K562 (cell line): ENCODE measurements around the gene RAE1. TPM values are rescaled to one million over a fixed set of nuclear protein-coding genes. Genes with fewer than 3 reads are reported as not detected.

Experiments
- BDP1 ChIP-seq: IDR thresholded peaks from 3 replicates; pipeline ENCODE4 v1.6.1; 2011; ENCODE audit not compliant: insufficient read length, insufficient read depth
- CREB1 ChIP-seq, 2 experiments: sonication (generic) in 1 of 2; formaldehyde crosslinking in 1 of 2; IDR thresholded peaks; 2 replicates each; pipeline versions ENCODE4 v1.6.1 to v1.8.0; 2012 to 2022; ENCODE audit warnings: inconsistent platforms in 1 of 2, mild to moderate bottlenecking in 1 of 2, missing genetic modification reagents in 1 of 2, moderate library complexity in 1 of 2
- CTCF ChIP-seq, 3 experiments: IDR thresholded peaks in 2 of 3; conservative IDR thresholded peaks in 1 of 3; 2 replicates each; pipeline ENCODE4 v1.5.1; 2011 to 2012; ENCODE audit warnings: low read length in 3 of 3, mild to moderate bottlenecking in 3 of 3, control low read depth in 2 of 3, improper control_type of control experiment in 1 of 3, inconsistent platforms in 1 of 3, low read depth in 1 of 3, mixed read lengths in 1 of 3, moderate library complexity in 1 of 3; ENCODE audit not compliant: insufficient read depth in 2 of 3
- EP400 ChIP-seq: fragments of 450-650 bp; IDR thresholded peaks from 2 replicates; pipeline ENCODE4 v1.6.1; 2017; ENCODE audit warnings: antibody characterized with exemption, mild to moderate bottlenecking, moderate library complexity
- HMG20B ChIP-seq: fragments of 250-450 bp; sonication (Bioruptor Pico); IDR thresholded peaks from 2 replicates; pipeline ENCODE4 v1.5.0; 2021; ENCODE audit warnings: mild to moderate bottlenecking
- IRF2 ChIP-seq: sonication (generic); formaldehyde crosslinking; IDR thresholded peaks from 2 replicates; pipeline ENCODE4 v1.8.1; 2022; ENCODE audit warnings: mild to moderate bottlenecking, missing genetic modification reagents
- NKRF ChIP-seq: fragments of 450-650 bp; IDR thresholded peaks from 2 replicates; pipeline ENCODE4 v1.6.1; 2016; ENCODE audit warnings: borderline replicate concordance
- POLR2H ChIP-seq: IDR thresholded peaks from 2 replicates; pipeline ENCODE4 v1.6.1; 2016; ENCODE audit warnings: missing genetic modification characterization, low read depth, mild to moderate bottlenecking, control low read depth, missing compliant biosample characterization, moderate library complexity
- U2AF2 ChIP-seq: fragments of 200-400 bp; formaldehyde crosslinking; optimal IDR thresholded peaks from 2 replicates; pipeline ENCODE3; 2017; ENCODE audit warnings: low read depth, mild to moderate bottlenecking, low read length
- USF1 ChIP-seq: sonication (generic); formaldehyde crosslinking; IDR thresholded peaks from 2 replicates; pipeline ENCODE4 v1.9.0; 2022; ENCODE audit warnings: mild to moderate bottlenecking, missing genetic modification reagents
- XRCC3 ChIP-seq: fragments of 450-650 bp; IDR thresholded peaks from 2 replicates; pipeline ENCODE4 v1.6.1; 2017; ENCODE audit warnings: mild to moderate bottlenecking, moderate library complexity
- ZNF57 ChIP-seq: fragments of 450-650 bp; formaldehyde crosslinking; IDR thresholded peaks from 2 replicates; pipeline ENCODE4 v1.4.0; 2020; ENCODE audit warnings: mild to moderate bottlenecking, moderate library complexity
- polyA plus RNA-seq, 8 experiments: library from polyadenylated mRNA; depleted of rRNA in 4 of 8; stranded (reverse) in 5 of 8; unstranded in 3 of 8; fragments of >200 nt; fragmentation: Nextera tagmentation in 2 of 8; fragmentation: Illumina TruSeq in 1 of 8; extraction: Ambion mirVana in 2 of 8; extraction: Trizol in 1 of 8; gene quantifications; 2 replicates each; pipeline versions ENCODE4 v1.2.1 to v1.2.3, GENCODE V29; 2011 to 2014; ENCODE audit warnings: inconsistent platforms in 1 of 8, missing spikeins in 1 of 8
- total RNA-seq, 7 experiments: library from RNA; depleted of rRNA in 6 of 7; stranded (reverse); fragments of >200 nt in 6 of 7; fragmentation: Illumina TruSeq in 2 of 7; extraction: Trizol in 2 of 7; gene quantifications; 2 replicates each; pipeline versions ENCODE4 v1.2.1 to v1.2.3, GENCODE V29; 2011 to 2021; ENCODE audit warnings: low replicate concordance in 1 of 7
- TF ChIP-seq, protein P1 (sequence below): fragments of 200-800 bp; sonication (Bioruptor generic); IDR thresholded peaks from 2 replicates; pipeline ENCODE4 v1.6.1; 2017; ENCODE audit warnings: missing genetic modification characterization, missing compliant biosample characterization
- TF ChIP-seq, protein P2 (sequence below): fragments of 250-450 bp; sonication (Bioruptor Pico); IDR thresholded peaks from 2 replicates; pipeline ENCODE4 v1.4.0; 2020; ENCODE audit warnings: mild to moderate bottlenecking, moderate library complexity, borderline replicate concordance
- TF ChIP-seq, protein P3 (sequence below): sonication (generic); formaldehyde crosslinking; IDR thresholded peaks from 2 replicates; pipeline ENCODE4 v1.8.1; 2023; ENCODE audit warnings: mild to moderate bottlenecking, missing genetic modification reagents, moderate library complexity
- TF ChIP-seq, protein P4 (sequence below): fragments of 250-450 bp; sonication (Bioruptor Pico); IDR thresholded peaks from 2 replicates; pipeline ENCODE4 v1.8.0; 2022; ENCODE audit warnings: moderate library complexity, mild to moderate bottlenecking, inconsistent platforms

RAE1 gene
- total and polyA plus RNA-seq, 9 of the 15 experiments (the other 6 are each of a cell fraction or from before 2014, with no cell fraction given), result 33.7 to 248 (median 77.7) TPM

DNA sequence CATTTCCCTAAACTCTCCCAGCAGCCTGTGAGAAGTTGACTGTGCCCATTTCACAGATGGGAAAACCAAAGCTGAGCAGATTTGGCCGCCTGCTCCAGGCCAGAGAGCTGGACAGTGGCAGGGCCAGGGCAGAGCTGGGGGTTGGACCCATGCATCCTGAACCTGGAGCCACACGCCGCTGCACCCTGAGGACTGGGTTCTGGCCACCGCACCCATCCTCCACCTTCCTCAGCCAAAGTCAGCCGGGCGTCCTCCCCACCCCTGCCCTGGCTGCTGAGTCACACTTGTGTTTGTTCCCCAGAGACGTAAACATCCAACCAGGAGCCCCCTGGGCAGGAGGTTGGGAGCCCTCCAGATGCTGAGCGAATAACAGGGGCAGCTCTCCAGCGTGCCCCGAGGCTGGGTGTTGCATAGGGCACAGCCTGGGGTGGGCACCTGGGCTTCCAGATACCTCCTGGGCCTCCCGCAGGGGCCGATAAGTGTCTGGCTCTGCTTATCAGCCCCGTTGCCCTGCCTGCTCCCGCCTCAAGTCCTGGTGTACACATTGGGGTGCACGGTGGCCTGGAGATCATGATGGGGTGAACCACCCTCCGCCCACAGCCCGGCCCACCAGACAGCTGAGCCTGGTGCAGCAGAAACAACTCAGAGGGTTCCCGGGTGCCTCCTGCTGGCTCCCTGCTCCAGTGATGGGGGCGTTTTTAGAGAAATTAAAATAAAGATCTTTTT, 64.0 kb downstream of the RAE1 start (continued):
- TF ChIP-seq NKRF (no peak), XRCC3 (no peak), USF1 (CRISPR knock-in tag) (no peak), ZNF57 (CRISPR knock-in tag) (no peak), CREB1 (IDR thresholded peaks at IDR 0.05) (no peak), CREB1 (CRISPR knock-in tag; IDR thresholded peaks at IDR 0.05) (no peak), U2AF2 (no peak), CTCF (IDR thresholded peaks at IDR 0.05 in 2 of 3, conservative IDR thresholded peaks at IDR 0.05 in 1 of 3; ENCODE audit: insufficient read depth in 2 of 3, low read depth in 1 of 3, low read length in 3 of 3) (peak in 1 of 3 experiments; percentile 60; a peak in 3 of 6 replicates), HMG20B (CRISPR knock-in tag) (no peak), POLR2H (tag) (no peak), IRF2 (CRISPR knock-in tag) (no peak), EP400 (peak; percentile 32; the same call in 1 of the 2 replicates), BDP1 (no peak)
- TF ChIP-seq, protein P1, sequence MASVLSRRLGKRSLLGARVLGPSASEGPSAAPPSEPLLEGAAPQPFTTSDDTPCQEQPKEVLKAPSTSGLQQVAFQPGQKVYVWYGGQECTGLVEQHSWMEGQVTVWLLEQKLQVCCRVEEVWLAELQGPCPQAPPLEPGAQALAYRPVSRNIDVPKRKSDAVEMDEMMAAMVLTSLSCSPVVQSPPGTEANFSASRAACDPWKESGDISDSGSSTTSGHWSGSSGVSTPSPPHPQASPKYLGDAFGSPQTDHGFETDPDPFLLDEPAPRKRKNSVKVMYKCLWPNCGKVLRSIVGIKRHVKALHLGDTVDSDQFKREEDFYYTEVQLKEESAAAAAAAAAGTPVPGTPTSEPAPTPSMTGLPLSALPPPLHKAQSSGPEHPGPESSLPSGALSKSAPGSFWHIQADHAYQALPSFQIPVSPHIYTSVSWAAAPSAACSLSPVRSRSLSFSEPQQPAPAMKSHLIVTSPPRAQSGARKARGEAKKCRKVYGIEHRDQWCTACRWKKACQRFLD (CRISPR knock-in tag), result no peak
- TF ChIP-seq, protein P2, sequence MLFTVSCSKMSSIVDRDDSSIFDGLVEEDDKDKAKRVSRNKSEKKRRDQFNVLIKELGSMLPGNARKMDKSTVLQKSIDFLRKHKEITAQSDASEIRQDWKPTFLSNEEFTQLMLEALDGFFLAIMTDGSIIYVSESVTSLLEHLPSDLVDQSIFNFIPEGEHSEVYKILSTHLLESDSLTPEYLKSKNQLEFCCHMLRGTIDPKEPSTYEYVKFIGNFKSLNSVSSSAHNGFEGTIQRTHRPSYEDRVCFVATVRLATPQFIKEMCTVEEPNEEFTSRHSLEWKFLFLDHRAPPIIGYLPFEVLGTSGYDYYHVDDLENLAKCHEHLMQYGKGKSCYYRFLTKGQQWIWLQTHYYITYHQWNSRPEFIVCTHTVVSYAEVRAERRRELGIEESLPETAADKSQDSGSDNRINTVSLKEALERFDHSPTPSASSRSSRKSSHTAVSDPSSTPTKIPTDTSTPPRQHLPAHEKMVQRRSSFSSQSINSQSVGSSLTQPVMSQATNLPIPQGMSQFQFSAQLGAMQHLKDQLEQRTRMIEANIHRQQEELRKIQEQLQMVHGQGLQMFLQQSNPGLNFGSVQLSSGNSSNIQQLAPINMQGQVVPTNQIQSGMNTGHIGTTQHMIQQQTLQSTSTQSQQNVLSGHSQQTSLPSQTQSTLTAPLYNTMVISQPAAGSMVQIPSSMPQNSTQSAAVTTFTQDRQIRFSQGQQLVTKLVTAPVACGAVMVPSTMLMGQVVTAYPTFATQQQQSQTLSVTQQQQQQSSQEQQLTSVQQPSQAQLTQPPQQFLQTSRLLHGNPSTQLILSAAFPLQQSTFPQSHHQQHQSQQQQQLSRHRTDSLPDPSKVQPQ (CRISPR knock-in tag), result no peak
- TF ChIP-seq, protein P3, sequence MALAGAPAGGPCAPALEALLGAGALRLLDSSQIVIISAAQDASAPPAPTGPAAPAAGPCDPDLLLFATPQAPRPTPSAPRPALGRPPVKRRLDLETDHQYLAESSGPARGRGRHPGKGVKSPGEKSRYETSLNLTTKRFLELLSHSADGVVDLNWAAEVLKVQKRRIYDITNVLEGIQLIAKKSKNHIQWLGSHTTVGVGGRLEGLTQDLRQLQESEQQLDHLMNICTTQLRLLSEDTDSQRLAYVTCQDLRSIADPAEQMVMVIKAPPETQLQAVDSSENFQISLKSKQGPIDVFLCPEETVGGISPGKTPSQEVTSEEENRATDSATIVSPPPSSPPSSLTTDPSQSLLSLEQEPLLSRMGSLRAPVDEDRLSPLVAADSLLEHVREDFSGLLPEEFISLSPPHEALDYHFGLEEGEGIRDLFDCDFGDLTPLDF (CRISPR knock-in tag), result no peak
- TF ChIP-seq, protein P4, sequence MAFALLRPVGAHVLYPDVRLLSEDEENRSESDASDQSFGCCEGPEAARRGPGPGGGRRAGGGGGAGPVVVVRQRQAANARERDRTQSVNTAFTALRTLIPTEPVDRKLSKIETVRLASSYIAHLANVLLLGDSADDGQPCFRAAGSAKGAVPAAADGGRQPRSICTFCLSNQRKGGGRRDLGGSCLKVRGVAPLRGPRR (CRISPR knock-in tag), result no peak
